CD8-positive, alpha-beta memory T cell (primary cell): Measurements from ENCODE around the gene TXNRD2. TPM values are rescaled to one million over a fixed set of nuclear protein-coding genes. Genes with fewer than 3 reads are reported as not detected.
A peak's percentile ranks its signal among the peaks of the same experiment; 100 is the strongest.

Experiments used
- CTCF ChIA-PET: fragments of 350-600 bp; sonication (Branson Sonifier 250); formaldehyde crosslinking; loops from one replicate; lab custom pipeline; 2021; ENCODE audit warnings: antibody characterized with exemption; lab: Charles Lee
- POLR2A ChIA-PET: fragments of 350-600 bp; sonication (Branson Sonifier 250); formaldehyde crosslinking; loops from one replicate; lab custom pipeline; 2021; ENCODE audit warnings: antibody characterized with exemption; lab: Charles Lee
- DNase-seq, 5 donors: peaks; one replicate each; pipeline versions ENCODE4 v3.0.0 to v3.0.0-alpha.2; 2020 to 2022; ENCODE audit warnings: mixed read lengths in 1 of 5
- H3K27ac ChIP-seq: one replicate; pipeline ENCODE4 v1.7.0; 2013; ENCODE audit warnings: low read depth, mild to moderate bottlenecking, low read length, moderate library complexity
- H3K27me3 ChIP-seq: 2 replicates; pipeline ENCODE4 v1.7.0; 2013; ENCODE audit warnings: low read length, mild to moderate bottlenecking; ENCODE audit not compliant: insufficient read depth, poor library complexity, severe bottlenecking
- H3K36me3 ChIP-seq: 2 replicates; pipeline ENCODE4 v1.7.0; 2013; ENCODE audit warnings: mild to moderate bottlenecking, low read length, moderate library complexity; ENCODE audit not compliant: insufficient read depth
- H3K4me1 ChIP-seq: 2 replicates; pipeline ENCODE4 v1.7.0; 2013; ENCODE audit warnings: mild to moderate bottlenecking, low read length, moderate library complexity; ENCODE audit not compliant: insufficient read depth
- H3K4me3 ChIP-seq: 2 replicates; pipeline ENCODE4 v1.7.0; 2013; ENCODE audit warnings: mild to moderate bottlenecking, low read length
- H3K9me3 ChIP-seq: 2 replicates; pipeline ENCODE4 v1.7.0; 2013; ENCODE audit warnings: mild to moderate bottlenecking, low read length
- H3K27ac Mint-ChIP-seq, 8 donors: one replicate each; pipeline ENCODE4 v1.8.0; 2020 to 2021; ENCODE audit warnings: mixed read lengths in 8 of 8, mild to moderate bottlenecking in 6 of 8, inconsistent platforms in 3 of 8, moderate library complexity in 3 of 8
- H3K27me3 Mint-ChIP-seq, 2 donors: one replicate each; pipeline ENCODE4 v1.8.0; 2020 to 2021; ENCODE audit warnings: mixed read lengths in 2 of 2, mild to moderate bottlenecking in 1 of 2, moderate library complexity in 1 of 2
- H3K36me3 Mint-ChIP-seq, 3 donors: one replicate each; pipeline ENCODE4 v1.8.0; 2020 to 2021; ENCODE audit warnings: mixed read lengths in 3 of 3, inconsistent platforms in 1 of 3, mild to moderate bottlenecking in 1 of 3
- H3K4me1 Mint-ChIP-seq, 3 donors: one replicate each; pipeline ENCODE4 v1.8.0; 2020 to 2021; ENCODE audit warnings: mixed read lengths in 3 of 3, inconsistent platforms in 1 of 3, mild to moderate bottlenecking in 1 of 3
- H3K4me3 Mint-ChIP-seq, 7 donors: one replicate each; pipeline ENCODE4 v1.8.0; 2020 to 2021; ENCODE audit warnings: mixed read lengths in 7 of 7, mild to moderate bottlenecking in 6 of 7, moderate library complexity in 4 of 7, inconsistent platforms in 2 of 7
- H3K9me3 Mint-ChIP-seq, 5 donors: one replicate each; pipeline ENCODE4 v1.8.0; 2020 to 2022; ENCODE audit warnings: mixed read lengths in 5 of 5, mild to moderate bottlenecking in 3 of 5, moderate library complexity in 2 of 5, inconsistent platforms in 1 of 5
- polyA plus RNA-seq: library from polyadenylated mRNA; unstranded; fragments of 300-500 nt; fragmentation: Illumina TruSeq; gene quantifications from one replicate; pipeline ENCODE4 v1.2.3, GENCODE V29; 2021
- total RNA-seq, 2 experiments: library from RNA; stranded (reverse); gene quantifications; one replicate each; pipeline ENCODE4 v1.2.3, GENCODE V29; 2021

TXNRD2 gene
- total and polyA plus RNA-seq, 3 experiments from 2014 or later, result 13.8 to 27.9 (median 27.6) TPM

- ChIA-PET CTCF (interaction anchor here (1.0 to 4.1 kb wide), 3 partner anchors 40 to 156 kb away, joined by 3 to 25 read pairs (median 3); no protein-coding TSS in a partner anchor), POLR2A (no interaction called here)
- Mint-ChIP-seq H3K36me3 (peaks cover 0 to 4% (median 0%) of the 10 kb centered on the region in 3 donors), H3K27me3 (no peaks in the 10 kb centered on the region), H3K4me3 (no peak overlapping the region), H3K9me3 (no peaks in the 10 kb centered on the region), H3K4me1 (peaks cover 6 to 17% (median 12%) of the 10 kb centered on the region in 3 donors), H3K27ac (no peak overlapping the region)
- Histone ChIP-seq H3K4me1 (peaks cover 32% of the 10 kb centered on the region), H3K36me3 (no peaks in the 10 kb centered on the region), H3K27ac (no peak overlapping the region), H3K4me3 (no peak overlapping the region), H3K27me3 (no peaks in the 10 kb centered on the region), H3K9me3 (no peaks in the 10 kb centered on the region)
- no peak for DNase-seq
These were observed 31.3 kb upstream of the TXNRD2 start for GRCh38 chr22:19972652-19973550.

DNA sequence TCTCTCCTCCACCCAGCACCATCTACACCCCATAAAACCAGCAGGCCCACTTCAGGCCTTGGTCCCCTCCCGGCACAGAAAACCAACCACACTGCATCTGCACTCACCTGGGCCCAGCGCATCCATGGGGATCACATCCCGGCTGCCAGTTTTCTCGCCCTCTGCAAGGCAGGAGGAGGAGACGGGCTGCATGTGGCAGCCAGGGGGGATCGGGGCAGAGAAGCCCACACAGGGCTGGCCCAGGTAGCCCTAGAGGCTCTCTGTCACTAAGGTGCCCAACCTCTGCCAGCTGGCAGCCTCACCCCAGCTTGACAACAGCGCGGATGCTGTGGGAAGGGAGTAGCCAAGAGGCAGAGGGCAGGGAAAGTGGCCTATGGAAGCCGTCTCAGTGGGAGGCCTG is 30.6 kb upstream of the TXNRD2 start:
- H3K27ac Mint-ChIP-seq, result no peak overlapping the region
- peaks cover 32% of the 10 kb centered on the region for H3K4me1 ChIP-seq

GRCh38 chr22:19971276-19972124 is 29.9 kb upstream of the TXNRD2 start:
- no peak overlapping the region for H3K4me3 ChIP-seq
- H3K36me3 ChIP-seq, result no peaks in the 10 kb centered on the region
- H3K4me1 ChIP-seq, result peaks cover 32% of the 10 kb centered on the region
- POLR2A ChIA-PET, result no interaction called here
- peak in 1 of 5 donors; percentile 31 for DNase-seq
- CTCF ChIA-PET, result interaction anchor here (1.2 to 4.1 kb wide), 6 partner anchors 17 to 315 kb away, joined by 3 to 25 read pairs (median 4); no protein-coding TSS in a partner anchor
- peaks cover 6 to 17% (median 12%) of the 10 kb centered on the region in 3 donors for H3K4me1 Mint-ChIP-seq
- peaks cover 0 to 16% (median 2%) of the 10 kb centered on the region in 3 donors for H3K36me3 Mint-ChIP-seq
- H3K4me3 Mint-ChIP-seq, result no peak overlapping the region
- H3K27me3 ChIP-seq, result no peaks in the 10 kb centered on the region
- no peaks in the 10 kb centered on the region for H3K9me3 Mint-ChIP-seq
- no peak overlapping the region for H3K27ac Mint-ChIP-seq
- H3K27me3 Mint-ChIP-seq, result no peaks in the 10 kb centered on the region
- H3K27ac ChIP-seq, result no peak overlapping the region
- no peaks in the 10 kb centered on the region for H3K9me3 ChIP-seq

More for the DNA sequence above, 30.6 kb upstream of the TXNRD2 start:
- Mint-ChIP-seq H3K27me3 (no peaks in the 10 kb centered on the region), H3K4me1 (peaks cover 6 to 17% (median 12%) of the 10 kb centered on the region in 3 donors), H3K9me3 (no peaks in the 10 kb centered on the region), H3K36me3 (peaks cover 0 to 9% (median 2%) of the 10 kb centered on the region in 3 donors), H3K4me3 (no peak overlapping the region)
- Histone ChIP-seq H3K4me3 (no peak overlapping the region), H3K9me3 (no peaks in the 10 kb centered on the region), H3K27me3 (no peaks in the 10 kb centered on the region), H3K27ac (no peak overlapping the region), H3K36me3 (no peaks in the 10 kb centered on the region)
- no peak for DNase-seq
- ChIA-PET CTCF (interaction anchor here (1.0 to 4.1 kb wide), 3 partner anchors 41 to 157 kb away, joined by 3 to 25 read pairs (median 11); no protein-coding TSS in a partner anchor), POLR2A (no interaction called here)

GRCh38 chr22:19970479-19971275 is 29.1 kb upstream of the TXNRD2 start:
- Histone ChIP-seq H3K9me3 (no peaks in the 10 kb centered on the region), H3K27ac (no peak overlapping the region), H3K4me3 (no peak overlapping the region), H3K36me3 (no peaks in the 10 kb centered on the region), H3K4me1 (peaks cover 31% of the 10 kb centered on the region), H3K27me3 (no peaks in the 10 kb centered on the region)
- H3K36me3 Mint-ChIP-seq, result peaks cover 0 to 20% (median 2%) of the 10 kb centered on the region in 3 donors
- POLR2A ChIA-PET, result interaction anchor here (0.6 kb wide), 1 partner anchor 31 kb away, joined by 3 read pairs; no protein-coding TSS in a partner anchor
- no peak overlapping the region for H3K4me3 Mint-ChIP-seq
- no peaks in the 10 kb centered on the region for H3K9me3 Mint-ChIP-seq
- DNase-seq, result peak; percentile 66 to 82 (median 75)
- no peaks in the 10 kb centered on the region for H3K27me3 Mint-ChIP-seq
- H3K4me1 Mint-ChIP-seq, result peaks cover 6 to 17% (median 12%) of the 10 kb centered on the region in 3 donors
- CTCF ChIA-PET, result interaction anchor here (0.6 to 4.1 kb wide), 11 partner anchors 13 to 316 kb away, joined by 3 to 25 read pairs (median 4); partner anchors contain the start of gene TANGO2
- peak overlapping the region in 1 of 8 donors; percentile 30 for H3K27ac Mint-ChIP-seq

DNA sequence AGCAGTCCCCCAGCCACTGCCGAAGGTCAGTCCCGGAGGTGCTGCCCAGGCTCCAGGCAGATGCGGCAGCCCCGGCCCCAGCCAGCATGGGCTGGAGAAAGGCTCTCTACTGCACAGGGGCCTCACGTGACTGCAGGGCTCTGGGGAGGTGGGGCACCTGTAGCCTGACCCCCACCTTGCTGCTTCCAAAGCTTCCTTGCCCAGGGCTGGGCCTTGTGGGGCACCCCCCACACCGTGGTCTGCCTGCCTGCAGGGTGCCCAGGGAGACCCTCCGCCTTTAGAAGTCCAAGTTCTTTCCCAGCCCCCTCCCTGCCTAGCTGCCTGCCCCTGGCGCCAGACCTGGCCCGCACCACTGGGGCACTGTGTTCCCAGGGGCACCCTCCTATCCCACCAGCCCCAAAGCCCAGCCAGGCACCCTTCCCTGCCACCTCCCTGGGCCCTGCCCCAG is 28.4 kb upstream of the TXNRD2 start:
- H3K27ac ChIP-seq, result no peak overlapping the region
- peaks cover 0 to 21% (median 2%) of the 10 kb centered on the region in 3 donors for H3K36me3 Mint-ChIP-seq
- peaks cover 24% of the 10 kb centered on the region for H3K4me1 ChIP-seq
- H3K9me3 Mint-ChIP-seq, result no peaks in the 10 kb centered on the region
- no peak for DNase-seq
- H3K27ac Mint-ChIP-seq, result no peak overlapping the region
- H3K9me3 ChIP-seq, result no peaks in the 10 kb centered on the region
- ChIA-PET CTCF (interaction anchor here (0.6 to 2.7 kb wide), 9 partner anchors 13 to 316 kb away, joined by 3 to 14 read pairs (median 4); partner anchors contain the start of gene TANGO2), POLR2A (interaction anchor here (0.6 kb wide), 1 partner anchor 32 kb away, joined by 3 read pairs; no protein-coding TSS in a partner anchor)
- peaks cover 6 to 12% (median 8%) of the 10 kb centered on the region in 3 donors for H3K4me1 Mint-ChIP-seq
- no peak overlapping the region for H3K4me3 Mint-ChIP-seq
- H3K4me3 ChIP-seq, result no peak overlapping the region
- no peaks in the 10 kb centered on the region for H3K27me3 Mint-ChIP-seq
- no peaks in the 10 kb centered on the region for H3K27me3 ChIP-seq
- no peaks in the 10 kb centered on the region for H3K36me3 ChIP-seq

- Histone ChIP-seq H3K27me3 (no peaks in the 10 kb centered on the region), H3K4me3 (no peak overlapping the region), H3K4me1 (peaks cover 17% of the 10 kb centered on the region), H3K9me3 (no peaks in the 10 kb centered on the region), H3K27ac (no peak overlapping the region), H3K36me3 (peaks cover 7% of the 10 kb centered on the region)
- CTCF ChIA-PET, result interaction anchor here (0.6 to 2.7 kb wide), 5 partner anchors 12 to 164 kb away, joined by 3 to 14 read pairs (median 4); partner anchors contain the start of gene TANGO2
- peaks cover 0 to 25% (median 2%) of the 10 kb centered on the region in 3 donors for H3K36me3 Mint-ChIP-seq
- DNase-seq, result no peak
- H3K27ac Mint-ChIP-seq, result no peak overlapping the region
- POLR2A ChIA-PET, result interaction anchor here (0.8 kb wide), 1 partner anchor 13 kb away, joined by 3 read pairs; no protein-coding TSS in a partner anchor
- no peaks in the 10 kb centered on the region for H3K9me3 Mint-ChIP-seq
- H3K4me1 Mint-ChIP-seq, result peaks cover 5 to 9% (median 6%) of the 10 kb centered on the region in 3 donors
- no peak overlapping the region for H3K4me3 Mint-ChIP-seq
- H3K27me3 Mint-ChIP-seq, result no peaks in the 10 kb centered on the region
These were observed 27.7 kb upstream of the TXNRD2 start for GRCh38 chr22:19969141-19969928.
